Fibroblast of peridontal ligament (primary cell): ENCODE results near the gene IGSF21.

Experiments
- DNase-seq: peaks from one replicate; pipeline ENCODE4 v3.0.0-alpha.2; 2010; ENCODE audit errors: extremely low read depth

The IGSF21 gene

DNA sequence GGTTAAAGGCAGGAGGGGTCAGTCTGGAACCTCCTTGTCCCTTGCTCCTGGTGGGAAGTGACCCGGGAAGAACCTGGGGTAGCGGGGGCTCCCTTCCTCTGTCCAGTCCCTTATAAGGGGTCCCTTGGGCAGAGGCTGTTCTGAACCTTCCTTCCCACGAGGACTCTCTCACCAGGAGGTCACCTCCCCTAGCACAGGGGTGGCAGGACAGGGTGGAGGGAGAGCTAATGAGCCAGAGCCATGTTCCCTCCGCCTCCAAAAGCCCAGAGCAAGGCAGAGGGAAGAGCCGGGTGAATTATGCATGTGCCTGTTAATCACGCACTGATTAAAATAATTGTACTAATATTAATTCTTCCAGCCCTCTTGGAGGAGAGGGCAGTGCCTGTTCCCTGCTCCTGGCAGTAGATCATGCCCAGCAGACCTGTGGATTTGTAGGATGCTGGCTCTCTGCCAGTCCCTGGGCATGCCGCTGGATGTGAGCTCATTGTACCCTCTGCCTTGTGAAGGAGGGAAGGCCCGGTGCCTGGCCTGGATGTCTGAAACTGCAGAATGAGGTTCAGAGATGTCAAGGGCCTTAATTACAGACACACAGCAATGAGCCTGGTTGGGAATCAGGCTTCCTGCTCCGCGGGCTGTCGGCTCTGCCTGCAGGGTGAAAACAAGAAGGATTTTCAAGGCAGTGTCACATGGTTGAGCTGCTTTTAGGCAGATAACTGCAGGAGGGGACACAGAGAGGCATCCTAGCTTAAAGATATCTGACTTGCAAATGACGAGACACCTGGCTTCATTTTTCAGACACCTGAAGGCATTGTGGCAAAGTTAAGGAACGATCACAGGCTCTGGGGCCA lies 68.2 kb downstream of the IGSF21 start:
- DNase-seq, result no peak

DNA sequence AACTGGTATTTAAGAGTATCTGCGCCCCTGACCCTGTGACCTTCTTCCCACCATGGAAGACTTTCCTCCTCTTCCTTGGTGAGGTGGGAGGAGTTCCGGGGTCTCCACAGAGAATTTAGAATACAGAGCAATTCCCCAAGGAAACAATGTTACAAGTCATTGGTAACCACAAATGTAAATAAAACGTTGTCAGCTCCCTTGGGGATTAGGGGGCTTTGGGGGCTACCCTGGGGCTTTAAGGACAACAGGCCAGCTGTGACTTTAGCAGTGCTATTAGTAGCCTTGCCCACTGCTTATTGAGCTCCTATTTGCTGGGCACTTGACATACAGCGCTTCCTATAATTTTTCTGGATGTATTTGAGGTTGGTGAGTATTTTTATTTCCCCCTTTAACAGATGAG lies 69.0 kb downstream of the IGSF21 start:
- no peak for DNase-seq

DNA sequence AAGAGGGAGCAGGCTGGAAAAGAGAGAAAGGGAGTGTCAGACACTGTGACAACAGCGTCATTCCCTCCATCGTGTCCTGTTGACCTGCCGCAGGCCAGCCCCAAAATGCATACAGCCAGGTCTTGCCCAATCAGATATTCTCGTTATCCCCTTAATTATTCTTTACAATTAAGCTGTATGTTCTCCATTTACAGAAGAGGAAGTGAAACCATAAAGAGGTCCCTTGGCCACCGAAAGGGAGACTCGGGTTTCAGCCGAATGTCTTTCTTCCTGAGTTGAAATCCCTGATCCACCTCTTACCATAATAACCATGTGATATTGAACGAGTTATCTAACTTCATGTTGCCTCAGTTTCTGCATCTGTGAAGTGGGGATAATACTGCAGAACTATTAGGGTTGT lies 70.5 kb downstream of the IGSF21 start:
- DNase-seq, result no peak

DNA sequence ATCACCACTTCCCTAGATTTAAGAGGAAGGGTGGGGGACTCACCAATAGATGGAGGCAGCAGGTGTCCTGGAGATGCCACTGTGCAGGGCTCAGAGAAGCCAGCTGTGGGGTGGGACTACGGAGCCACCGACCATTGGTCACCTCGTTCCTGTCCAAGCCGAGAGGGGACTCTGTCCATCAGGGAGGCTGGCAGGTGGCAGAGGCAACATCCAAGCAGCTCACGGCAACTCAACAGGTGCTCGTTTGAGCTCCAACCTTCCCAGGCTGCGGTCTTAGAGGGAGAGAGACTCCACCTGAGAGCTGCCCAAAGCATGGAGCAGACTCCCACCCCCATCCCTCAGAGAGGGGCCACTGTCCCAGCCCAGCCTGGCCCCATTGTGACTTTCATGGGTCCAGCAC lies 71.4 kb downstream of the IGSF21 start:
- no peak for DNase-seq

DNA sequence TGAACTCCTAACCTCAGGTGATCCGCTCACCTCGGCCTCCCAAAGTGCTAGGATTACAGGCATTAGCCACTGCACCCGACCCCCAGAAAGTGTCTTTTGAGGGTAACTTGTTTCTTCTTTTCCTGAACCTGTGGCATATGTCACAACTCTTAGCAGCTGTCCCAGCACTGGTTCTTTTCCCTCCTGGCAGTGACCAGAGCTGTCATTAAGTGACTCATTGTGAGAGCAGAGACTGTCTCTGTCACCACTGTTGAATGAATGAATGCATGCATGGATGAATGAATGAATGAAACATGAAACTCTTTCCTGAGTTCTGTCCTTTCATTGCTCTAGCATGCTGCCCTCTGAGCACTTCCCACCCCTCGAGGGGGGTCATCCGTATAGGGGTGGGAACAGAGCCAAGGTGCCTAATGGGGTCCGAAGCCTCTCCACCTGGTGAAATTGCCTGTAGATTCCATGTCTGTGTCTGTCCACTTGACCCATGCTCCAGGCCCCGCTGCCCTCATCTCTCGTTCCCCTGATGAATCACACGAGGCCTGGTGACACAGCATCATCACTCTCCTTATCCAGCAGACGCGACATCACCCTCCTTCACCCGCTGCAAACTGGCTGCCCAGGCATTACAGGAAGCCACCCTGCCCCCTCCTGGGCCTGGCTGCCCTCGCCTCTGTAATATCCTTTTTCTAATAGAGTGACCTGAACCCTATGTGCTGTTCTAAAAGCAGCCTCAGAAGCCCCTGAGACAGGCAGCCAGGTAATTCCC lies 75.0 kb downstream of the IGSF21 start:
- DNase-seq, result no peak

DNA sequence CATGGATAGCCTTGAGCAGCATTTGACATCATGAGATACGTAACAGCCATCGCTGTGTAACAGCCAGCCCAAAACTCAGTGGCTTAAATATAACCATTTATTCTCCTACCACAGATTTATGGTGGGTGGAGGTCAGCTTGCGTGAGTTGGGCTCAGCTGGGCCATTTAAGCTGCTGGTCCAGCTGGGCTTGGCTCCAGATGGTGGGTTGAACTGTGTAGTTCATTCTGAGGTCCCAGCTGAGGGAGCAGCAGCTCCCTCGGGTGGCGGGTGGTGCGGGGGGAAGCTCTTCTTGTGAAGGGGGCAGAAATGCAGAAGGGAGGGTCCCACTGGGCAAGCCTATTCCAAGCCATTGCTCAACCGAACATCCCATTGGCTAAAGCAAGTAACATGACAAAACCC lies 75.9 kb downstream of the IGSF21 start:
- DNase-seq, result no peak

DNA sequence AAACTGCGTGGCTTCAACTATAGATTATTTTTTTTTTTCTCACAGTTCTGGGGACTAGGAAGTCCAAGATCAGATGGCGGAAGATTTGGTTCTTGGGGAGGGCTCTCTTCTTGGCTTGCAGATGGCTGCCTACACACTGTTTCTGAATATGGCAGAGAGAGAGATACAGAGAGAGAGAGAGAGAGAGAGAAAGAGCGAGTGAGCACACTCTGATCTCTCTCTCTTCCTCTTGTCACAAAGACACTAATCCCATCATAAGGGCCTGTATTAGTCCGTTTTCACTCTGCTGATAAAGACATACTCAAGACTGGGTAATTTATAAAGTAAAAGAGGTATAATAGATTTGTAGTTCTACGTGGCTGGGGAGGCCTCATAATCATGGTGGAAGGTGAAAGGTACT lies 79.5 kb downstream of the IGSF21 start:
- DNase-seq, result no peak

DNA sequence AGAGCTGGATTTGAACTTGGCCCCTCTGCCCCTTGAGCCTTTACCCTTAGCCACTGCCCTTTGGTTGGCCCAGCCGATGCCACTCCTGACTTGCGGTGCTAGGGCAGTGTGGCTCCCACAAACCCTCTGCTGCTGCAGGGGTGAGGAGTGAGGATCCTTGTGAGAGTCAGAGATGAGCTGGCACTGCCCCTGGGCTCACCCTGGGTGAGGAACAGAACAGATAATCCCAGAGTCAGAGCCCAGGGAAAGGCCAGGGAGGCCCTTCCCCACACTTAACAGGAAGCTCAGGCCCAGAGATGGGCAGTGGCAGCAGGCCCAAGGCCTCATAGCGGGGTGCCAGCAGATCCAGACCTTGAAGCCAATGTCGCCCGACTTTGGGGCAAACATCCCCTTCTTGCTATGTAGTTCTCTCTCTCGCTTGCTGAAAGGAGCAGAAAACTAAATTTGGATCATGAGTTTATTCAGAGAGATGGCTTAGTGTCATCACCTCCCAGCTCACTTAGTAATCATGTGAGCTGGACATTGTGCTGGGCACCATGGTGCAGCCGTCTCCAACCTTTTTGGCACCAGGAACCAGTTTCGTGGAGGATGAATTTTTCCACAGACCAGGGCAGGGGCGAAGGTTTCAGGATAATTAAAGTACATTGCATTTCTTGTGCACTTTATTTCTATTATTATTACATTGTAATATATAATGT lies 81.4 kb downstream of the IGSF21 start:
- no peak for DNase-seq

DNA sequence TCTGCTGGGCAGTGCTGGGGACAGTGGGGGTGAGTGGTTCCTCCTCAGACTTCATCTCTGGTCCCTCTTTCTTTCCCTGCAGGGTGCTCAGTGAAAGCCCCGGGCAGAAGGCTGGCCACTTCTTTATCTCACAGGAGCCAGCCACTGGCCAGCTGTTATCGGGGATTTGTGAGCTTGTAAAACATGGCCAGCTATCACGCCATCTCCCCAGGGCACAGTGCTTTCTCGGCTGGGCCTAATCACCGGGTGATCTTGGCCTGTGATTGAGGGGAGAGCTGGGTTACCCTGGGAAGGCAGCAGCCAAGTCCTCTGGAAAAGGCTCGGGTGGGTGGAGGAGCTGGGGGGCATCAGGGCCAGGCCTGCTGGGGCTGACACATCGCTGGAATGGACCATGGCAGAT lies 83.0 kb downstream of the IGSF21 start:
- no peak for DNase-seq

DNA sequence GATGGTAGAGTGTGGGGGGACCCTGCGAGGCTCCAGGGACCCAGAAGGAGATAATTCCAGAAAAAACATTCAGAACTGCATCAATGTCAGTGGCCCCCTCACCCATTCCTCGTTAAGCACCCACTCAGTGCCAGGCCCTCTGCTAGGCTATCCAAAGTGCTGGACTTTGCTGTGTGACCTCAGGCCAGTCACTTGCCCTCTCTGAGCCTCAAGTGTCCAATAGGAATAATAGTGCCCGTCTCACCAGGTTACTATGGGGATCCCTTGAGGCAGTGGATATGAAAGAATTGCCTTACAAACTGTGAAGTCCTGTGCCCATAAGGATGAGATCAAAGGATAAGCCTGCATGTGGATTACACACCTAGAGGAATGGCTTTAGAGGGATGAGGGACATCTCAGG lies 83.4 kb downstream of the IGSF21 start:
- no peak for DNase-seq

DNA sequence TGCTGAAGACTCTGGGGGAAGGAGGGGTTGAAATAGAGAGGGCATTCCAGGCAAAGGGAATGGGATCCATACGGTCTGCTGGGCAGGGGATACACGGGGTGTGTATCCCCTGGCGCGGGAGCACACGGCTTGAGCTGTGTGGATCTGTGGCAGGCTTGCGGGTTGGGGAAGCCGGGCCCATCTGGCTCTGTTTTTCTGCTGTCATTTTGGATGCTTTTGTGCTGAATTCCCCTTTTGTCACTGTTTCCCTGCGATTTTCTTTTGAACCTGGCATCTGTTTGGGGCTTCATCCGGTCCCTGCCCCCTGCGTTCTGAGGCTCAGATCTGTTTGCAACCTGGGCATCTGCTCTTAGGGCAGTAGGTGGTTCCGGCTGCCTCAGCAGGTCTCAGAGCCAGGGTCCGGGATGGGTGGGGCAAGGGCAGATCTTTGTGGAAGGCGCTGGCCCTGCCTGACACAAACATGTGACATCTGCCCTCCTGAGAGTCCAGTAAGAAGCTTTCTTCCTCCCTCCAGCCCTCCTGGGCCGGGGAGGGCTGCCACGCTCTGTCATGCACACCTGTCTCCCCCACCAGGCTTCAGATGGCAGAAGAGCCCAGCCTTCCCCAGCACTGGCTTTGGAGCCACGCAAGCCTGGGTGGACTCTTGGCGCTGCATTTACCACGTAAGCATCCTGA lies 84.0 kb downstream of the IGSF21 start:
- DNase-seq, result no peak

DNA sequence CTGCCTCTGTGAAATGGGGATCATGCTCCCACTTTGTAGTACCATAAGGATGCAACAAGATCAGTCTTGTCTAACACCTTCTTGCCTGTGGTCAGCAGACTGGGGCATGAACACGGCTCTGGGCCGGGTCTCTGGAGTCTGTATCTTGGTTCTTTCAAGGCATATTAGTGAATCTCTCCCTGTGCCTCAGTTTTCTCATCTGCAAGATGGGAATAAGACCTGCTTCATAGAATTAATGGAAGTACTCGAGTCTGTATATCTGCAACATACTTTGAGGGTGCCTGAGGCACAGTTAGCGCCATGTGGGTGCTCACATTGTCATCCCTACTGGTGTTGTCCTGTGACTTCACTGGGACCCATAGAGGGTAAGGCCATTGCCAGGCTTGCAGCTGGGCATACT lies 84.6 kb downstream of the IGSF21 start:
- DNase-seq, result no peak

DNA sequence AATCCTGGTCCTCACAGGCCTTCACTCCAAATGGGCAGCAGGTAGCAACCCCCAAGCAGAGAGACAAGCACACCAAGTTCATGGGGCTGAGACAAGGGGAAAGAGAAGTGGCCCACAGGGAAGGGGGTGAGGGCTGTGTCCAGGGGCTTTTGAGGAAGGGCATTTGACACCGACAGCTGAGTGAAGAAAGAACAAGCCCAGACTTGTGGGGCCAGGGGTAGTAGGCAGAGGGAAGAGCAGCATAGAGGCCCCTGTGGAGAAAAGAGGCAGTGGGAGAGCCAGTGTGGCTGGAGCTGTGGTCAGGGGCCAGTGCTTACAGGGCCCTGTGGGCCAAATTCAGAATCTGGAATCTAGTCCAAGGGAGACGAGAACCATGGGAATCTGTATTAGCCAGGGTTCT lies 85.4 kb downstream of the IGSF21 start:
- DNase-seq, result no peak

DNA sequence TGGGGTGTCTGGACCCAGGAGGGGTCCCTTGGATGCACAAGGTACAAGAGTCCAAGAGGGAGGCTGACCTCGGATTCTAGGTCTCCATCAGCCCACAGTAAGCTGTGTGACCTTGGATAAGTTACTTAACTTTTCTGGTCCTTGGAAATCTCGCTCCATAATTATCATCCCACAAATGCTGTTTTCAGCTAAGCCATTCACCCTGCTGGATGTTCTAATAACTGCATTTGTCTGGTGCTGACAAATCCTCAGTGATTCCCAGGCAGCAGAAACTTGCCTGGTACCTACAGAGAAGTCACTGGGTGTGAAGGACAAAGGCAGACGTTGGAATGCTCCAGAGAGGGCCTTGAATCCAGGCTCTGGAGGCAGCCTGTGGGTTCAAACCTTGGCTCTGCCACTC lies 89.7 kb downstream of the IGSF21 start:
- no peak for DNase-seq

DNA sequence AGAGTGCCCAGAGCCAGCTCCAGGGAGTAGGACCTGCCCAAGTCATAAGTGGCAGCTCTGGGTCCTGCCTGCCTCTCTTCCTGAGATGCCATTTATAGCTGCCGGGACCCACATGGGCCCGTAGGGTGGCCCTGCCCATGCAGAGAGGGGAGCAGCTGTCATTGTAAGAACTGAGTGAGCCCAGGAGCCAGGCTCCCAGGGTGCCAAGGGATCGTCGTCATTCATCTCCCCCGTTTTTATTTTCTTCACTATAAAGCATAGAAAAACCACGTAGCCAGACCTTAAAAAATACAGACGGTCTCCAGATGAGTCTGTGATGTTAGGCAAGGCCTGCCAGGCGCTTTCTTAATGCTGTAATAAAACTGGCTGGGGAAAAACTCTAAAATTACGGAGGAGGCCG lies 90.7 kb downstream of the IGSF21 start:
- no peak for DNase-seq

DNA sequence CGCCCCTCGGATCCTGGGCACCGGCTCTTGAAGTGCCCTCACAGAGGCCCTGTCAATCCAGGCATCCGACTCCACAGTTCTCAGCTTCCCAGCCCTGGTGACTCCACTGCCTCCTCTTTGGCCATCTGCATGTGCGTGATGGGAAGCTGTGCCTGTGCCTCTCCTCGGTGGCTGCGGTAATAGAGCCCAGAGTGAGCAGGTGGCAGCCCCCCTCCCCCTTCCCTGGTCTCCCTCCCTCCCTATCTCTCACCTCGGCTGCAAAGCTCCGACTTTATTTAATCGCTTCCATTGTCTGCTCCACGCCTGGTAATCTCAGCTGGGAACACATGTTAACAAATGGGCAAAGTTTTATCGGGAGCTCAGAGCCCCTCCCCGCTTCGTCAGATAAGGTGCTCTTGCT lies 91.9 kb downstream of the IGSF21 start:
- no peak for DNase-seq

DNA sequence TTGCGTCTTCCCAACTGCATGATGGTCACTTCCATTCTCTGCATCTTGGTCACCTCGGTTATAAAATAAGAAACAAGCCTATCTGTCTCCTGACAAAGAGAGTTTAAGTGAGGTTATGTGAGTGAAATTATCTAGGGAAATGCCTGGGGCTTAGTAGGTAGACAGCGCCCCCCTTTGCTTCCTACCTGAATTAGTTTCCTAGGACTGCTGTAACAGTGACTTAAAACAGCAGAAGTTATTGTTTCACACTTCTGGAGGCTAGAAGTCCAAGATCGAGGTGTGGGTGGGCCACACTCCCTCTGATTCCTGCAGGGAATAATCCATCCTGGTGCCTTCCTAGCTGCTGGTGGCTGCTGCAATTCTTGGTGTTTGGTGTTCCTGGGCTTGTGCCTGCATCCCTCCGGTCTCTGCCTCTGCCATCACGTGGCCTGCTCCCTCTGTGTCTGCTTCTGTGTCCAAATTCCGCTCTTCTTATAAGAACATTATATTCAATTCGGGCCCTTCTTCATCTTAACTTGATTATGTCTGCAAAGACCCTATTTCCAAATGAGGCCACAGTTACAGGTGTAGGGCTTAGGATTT lies 92.6 kb downstream of the IGSF21 start:
- DNase-seq, result no peak

DNA sequence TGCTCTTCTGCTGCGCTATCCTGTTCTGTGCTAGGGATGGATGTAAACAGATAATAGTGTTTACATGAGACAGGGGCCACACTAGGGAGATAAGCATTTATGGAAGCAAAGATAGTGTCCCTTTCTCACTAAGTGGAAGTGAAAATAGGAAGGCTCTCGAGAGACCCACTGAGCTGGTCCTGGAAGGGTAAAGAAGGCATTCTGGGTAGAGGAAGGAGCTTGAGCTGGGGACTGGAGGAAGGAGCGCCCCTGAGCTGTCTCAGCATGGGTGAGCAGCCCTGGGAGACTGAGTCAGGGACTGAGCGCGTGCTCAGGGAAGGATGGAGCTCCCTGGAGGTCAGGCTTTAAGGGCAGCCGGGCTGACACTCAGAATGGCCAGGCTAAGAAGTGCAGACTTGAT lies 93.3 kb downstream of the IGSF21 start:
- no peak for DNase-seq

DNA sequence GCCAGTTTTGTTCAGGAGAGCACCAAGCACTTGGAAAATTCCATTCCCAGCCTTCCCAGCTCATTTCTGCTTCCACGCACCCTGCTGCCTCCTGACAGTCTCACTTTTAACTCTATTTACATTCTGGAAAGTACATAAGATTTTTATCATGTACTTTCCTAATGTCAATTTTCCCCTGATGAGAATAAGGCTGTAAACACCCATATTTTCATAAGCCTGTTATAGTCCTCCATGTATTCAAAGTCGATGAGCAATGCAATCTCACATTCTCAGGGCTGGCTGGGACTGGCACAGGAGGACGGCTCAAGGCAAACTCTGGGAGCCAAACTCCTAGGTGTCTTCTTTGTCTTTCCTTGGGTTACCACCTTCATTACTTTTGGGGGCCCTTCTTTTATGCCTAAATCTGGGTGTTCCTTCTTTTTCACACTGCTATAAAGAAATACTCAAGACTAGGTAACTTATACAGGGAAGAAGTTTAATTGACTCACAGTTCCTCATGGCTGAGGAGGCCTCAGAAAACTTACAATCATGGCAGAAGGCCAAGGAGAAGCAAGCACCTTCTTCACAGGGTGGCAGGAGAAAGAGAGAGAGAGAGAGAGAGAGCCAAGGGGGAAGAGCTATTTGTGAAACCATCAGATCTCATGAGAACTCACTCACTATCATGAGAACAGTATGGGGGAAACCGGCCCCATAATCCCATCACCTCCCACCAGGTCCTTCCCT lies 94.6 kb downstream of the IGSF21 start:
- no peak for DNase-seq

DNA sequence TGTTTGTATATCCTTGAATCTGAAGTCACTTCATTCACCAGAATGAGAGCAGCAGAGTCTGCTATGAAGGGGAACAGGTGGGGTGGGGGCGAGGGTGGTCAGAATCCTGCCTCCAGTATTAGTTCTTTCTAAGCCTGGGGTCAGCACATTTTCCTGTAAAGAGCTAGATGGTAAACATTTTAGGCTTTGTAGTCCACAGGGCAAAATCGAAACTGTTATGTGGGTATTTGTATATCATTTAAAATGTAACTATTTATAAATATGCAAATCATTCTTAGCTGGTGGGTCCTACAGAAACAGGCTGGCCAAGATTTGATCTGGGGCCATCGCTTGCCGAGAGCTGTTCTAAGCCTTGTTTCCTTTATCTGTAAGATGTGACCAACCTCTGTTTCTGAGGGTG lies 96.0 kb downstream of the IGSF21 start:
- no peak for DNase-seq

DNA sequence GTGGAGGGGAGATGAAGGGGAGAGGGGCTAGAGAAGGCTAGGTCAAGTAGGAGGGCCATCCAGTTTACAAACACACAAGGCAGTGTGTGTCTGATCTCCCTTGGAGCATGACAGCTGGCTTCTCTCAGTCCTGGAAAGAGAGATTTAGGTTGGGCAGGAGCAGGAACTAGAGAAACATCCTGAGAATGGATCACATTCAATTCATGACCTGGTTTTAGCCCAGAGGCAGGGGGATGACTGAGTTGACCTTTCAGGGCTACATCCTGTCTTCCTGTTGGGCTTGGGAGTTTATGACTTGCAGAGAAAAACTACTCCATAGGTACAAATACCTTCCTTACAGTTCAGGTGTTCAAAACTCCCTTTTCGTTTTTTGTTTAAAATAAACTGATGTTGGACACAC lies 97.0 kb downstream of the IGSF21 start:
- DNase-seq, result no peak
